Measurements from ENCODE around the gene POLR2L. TPM values are rescaled to one million over a fixed set of nuclear protein-coding genes. Genes with fewer than 3 reads are reported as not detected.

POLR2L gene
- total RNA-seq, 2 donors from 2014 or later, result 33.5 to 83.4 TPM

DNA sequence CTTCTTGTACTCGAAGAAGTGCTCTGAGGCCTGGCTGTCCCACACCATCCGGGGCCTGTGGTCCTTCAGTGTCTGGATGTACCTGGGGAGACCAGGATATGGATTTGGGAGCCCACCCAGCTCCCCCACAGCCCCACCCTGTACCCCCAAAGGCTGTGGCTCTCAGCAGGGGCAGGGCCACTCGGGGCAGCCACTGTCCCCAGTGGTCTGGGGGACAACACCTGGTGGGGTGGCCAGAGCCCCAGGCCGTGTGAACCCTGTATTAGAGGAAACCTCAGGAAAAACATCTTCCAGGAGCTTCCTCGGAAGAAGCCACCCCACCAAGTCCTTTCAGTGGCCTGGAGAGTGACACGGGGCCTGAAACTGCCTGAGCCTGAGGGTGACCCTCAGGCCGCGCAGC is 28.1 kb upstream of the POLR2L start:
- Histone ChIP-seq H3K27ac (no peak overlapping the region), H3K4me1 (peaks cover 14% of the 10 kb centered on the region), H3K9me3 (no peaks in the 10 kb centered on the region), H3K27me3 (no peaks in the 10 kb centered on the region), H3K4me3 (no peak overlapping the region), H3K36me3 (replicated peaks in 1 of 2; ENCODE audit: insufficient read depth in 1 of 2, low read depth in 2 of 2) (no peaks in the 10 kb centered on the region)
- ATAC-seq, result no peak
- intact Hi-C loops (cut with DNase I), result no loop called here
- no peak for DNase-seq
- 80 to 93% methylated on average over 2 to 8 of the region's 8 CpGs for WGBS, 2 donors
- no peak for TF ChIP-seq POLR2A (IDR thresholded peaks at IDR 0.05)
- TF ChIP-seq, protein P1, sequence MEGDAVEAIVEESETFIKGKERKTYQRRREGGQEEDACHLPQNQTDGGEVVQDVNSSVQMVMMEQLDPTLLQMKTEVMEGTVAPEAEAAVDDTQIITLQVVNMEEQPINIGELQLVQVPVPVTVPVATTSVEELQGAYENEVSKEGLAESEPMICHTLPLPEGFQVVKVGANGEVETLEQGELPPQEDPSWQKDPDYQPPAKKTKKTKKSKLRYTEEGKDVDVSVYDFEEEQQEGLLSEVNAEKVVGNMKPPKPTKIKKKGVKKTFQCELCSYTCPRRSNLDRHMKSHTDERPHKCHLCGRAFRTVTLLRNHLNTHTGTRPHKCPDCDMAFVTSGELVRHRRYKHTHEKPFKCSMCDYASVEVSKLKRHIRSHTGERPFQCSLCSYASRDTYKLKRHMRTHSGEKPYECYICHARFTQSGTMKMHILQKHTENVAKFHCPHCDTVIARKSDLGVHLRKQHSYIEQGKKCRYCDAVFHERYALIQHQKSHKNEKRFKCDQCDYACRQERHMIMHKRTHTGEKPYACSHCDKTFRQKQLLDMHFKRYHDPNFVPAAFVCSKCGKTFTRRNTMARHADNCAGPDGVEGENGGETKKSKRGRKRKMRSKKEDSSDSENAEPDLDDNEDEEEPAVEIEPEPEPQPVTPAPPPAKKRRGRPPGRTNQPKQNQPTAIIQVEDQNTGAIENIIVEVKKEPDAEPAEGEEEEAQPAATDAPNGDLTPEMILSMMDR (IDR thresholded peaks at IDR 0.05), result no peak

DNA sequence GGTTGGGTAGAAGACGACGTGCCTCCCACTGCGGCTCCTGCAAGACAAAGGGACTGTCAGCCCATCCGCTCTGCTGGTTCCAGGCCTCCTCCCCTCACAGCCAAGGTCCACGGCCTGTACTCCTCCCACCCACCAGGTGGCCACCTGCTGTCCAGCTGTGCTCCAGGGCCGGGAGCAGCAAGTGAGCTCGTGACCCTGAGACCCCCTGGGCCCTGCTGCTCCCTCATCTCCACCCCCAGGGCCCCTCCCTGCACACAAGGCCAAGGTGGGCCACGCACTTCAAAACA is 27.7 kb upstream of the POLR2L start:
- peaks cover 12% of the 10 kb centered on the region for H3K4me1 ChIP-seq
- 58 to 64% methylated on average over 7 to 8 of the region's 8 CpGs for WGBS, 2 donors
- DNase-seq (no peak), ATAC-seq (no peak)
- intact Hi-C loops (cut with DNase I), result no loop called here
- H3K36me3 ChIP-seq (replicated peaks in 1 of 2; ENCODE audit: insufficient read depth in 1 of 2, low read depth in 2 of 2), result no peaks in the 10 kb centered on the region
- TF ChIP-seq, protein P1 (IDR thresholded peaks at IDR 0.05), result peak in 1 of 7 experiments; percentile 16
- TF ChIP-seq POLR2A (IDR thresholded peaks at IDR 0.05), result no peak
- no peaks in the 10 kb centered on the region for H3K9me3 ChIP-seq
- H3K4me3 ChIP-seq, result no peak overlapping the region
- no peak overlapping the region for H3K27ac ChIP-seq
- no peaks in the 10 kb centered on the region for H3K27me3 ChIP-seq

DNA sequence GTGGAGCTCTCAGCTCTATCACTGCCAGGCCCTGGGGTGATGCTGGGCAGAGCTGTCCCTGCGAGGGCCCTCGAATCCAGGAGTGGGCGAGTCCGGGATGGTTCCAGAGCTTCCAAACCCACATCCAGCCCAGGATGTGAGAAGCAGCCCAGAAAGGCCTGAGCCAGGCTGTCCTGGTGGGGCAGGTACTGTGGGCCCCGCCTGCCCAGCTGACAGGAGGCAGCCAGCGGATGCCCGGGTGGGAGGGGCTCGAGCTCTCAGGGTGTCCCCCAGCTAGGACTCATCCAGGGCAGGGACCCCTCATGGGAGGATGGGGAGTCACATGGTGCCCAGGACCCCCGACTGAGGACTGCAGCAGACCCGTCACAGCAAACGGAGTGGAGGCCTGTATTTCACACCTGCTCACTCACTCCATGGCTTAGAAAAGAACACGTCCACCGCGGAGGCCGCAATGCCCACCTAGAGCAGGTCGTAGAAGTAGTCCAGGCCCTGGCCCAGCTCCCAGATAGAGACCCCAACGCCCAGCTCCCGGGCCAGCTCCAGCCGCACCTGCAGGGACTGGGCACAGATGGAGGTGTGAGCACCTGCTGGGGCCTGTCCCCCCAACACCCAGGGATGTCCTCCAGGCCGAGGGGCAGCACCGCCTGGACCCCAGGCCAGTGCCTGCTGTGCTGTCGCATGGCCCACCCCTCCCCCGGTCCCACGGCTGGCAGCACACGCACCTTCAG is 27.2 kb upstream of the POLR2L start:
- ATAC-seq (no peak), DNase-seq (no peak)
- Histone ChIP-seq H3K4me1 (peaks cover 12% of the 10 kb centered on the region), H3K4me3 (no peak overlapping the region), H3K27me3 (no peaks in the 10 kb centered on the region), H3K9me3 (no peaks in the 10 kb centered on the region), H3K36me3 (replicated peaks in 1 of 2; ENCODE audit: insufficient read depth in 1 of 2, low read depth in 2 of 2) (no peaks in the 10 kb centered on the region), H3K27ac (no peak overlapping the region)
- WGBS, 2 donors, result 90 to 96% methylated on average over 11 to 19 of the region's 25 CpGs
- TF ChIP-seq POLR2A (IDR thresholded peaks at IDR 0.05), result no peak
- TF ChIP-seq, protein P1 (IDR thresholded peaks at IDR 0.05), result no peak
- intact Hi-C loops (cut with DNase I), result loop anchor here (10.0 kb wide), 1 partner anchor 585 kb away; no protein-coding TSS in a partner anchor

DNA sequence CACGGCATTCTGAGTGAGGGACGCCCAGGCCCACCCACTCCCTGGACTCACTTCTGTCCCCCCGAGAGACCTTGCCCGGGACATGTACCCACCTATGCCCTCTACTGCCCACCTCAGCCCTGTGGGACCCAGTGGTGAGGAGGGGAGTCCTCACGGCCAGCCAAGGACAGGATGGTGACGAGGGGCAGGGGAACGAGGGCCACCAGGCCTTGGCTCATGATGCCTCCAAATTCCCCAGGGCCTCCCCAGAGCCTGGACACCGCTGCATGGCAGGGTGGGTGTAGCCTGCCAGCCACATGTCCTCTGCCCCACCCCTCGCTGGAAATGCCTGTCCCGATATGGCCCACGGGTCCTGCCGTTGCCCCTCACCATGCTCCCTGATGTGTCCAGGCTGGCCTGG is 26.5 kb upstream of the POLR2L start:
- Histone ChIP-seq H3K27me3 (no peaks in the 10 kb centered on the region), H3K4me1 (peaks cover 12% of the 10 kb centered on the region), H3K4me3 (no peak overlapping the region), H3K9me3 (no peaks in the 10 kb centered on the region), H3K27ac (peak overlapping the region in 2 of 4 donors; percentile 0 to 4), H3K36me3 (replicated peaks in 1 of 2; ENCODE audit: insufficient read depth in 1 of 2, low read depth in 2 of 2) (no peaks in the 10 kb centered on the region)
- intact Hi-C loops (cut with DNase I), result loop anchor here (10.0 kb wide), 1 partner anchor 586 kb away; no protein-coding TSS in a partner anchor
- no peak for ATAC-seq
- DNase-seq, result no peak
- 69 to 81% methylated on average over 4 to 11 of the region's 12 CpGs for WGBS, 2 donors
- no peak for TF ChIP-seq POLR2A (IDR thresholded peaks at IDR 0.05)
- TF ChIP-seq, protein P1 (IDR thresholded peaks at IDR 0.05), result no peak

- Histone ChIP-seq H3K36me3 (replicated peaks in 1 of 2; ENCODE audit: insufficient read depth in 1 of 2, low read depth in 2 of 2) (no peaks in the 10 kb centered on the region), H3K4me1 (peaks cover 12% of the 10 kb centered on the region), H3K27ac (peak overlapping the region in 2 of 4 donors; percentile 0 to 4), H3K9me3 (no peaks in the 10 kb centered on the region), H3K27me3 (no peaks in the 10 kb centered on the region), H3K4me3 (no peak overlapping the region)
- 52 to 54% methylated on average over 7 to 17 of the region's 17 CpGs for WGBS, 2 donors
- TF ChIP-seq, protein P1 (IDR thresholded peaks at IDR 0.05), result no peak
- TF ChIP-seq POLR2A (IDR thresholded peaks at IDR 0.05), result no peak
- intact Hi-C loops (cut with DNase I), result loop anchor here (10.0 kb wide), 1 partner anchor 586 kb away; no protein-coding TSS in a partner anchor
- peak; percentile 51 for ATAC-seq
- DNase-seq, result peak; percentile 57 to 85 (median 76)
Observed at GRCh38 chr11:868394-868793, 26.1 kb upstream of the POLR2L start.

All from body of pancreas (tissue), 4 donors.